KG1 (cell line): ENCODE measurements around the gene KIAA0040.

ENCODE experiments used
- DNase-seq: peaks from one replicate; lab custom pipeline; 2025; lab: John Stamatoyannopoulos, UW

Gene KIAA0040

DNA sequence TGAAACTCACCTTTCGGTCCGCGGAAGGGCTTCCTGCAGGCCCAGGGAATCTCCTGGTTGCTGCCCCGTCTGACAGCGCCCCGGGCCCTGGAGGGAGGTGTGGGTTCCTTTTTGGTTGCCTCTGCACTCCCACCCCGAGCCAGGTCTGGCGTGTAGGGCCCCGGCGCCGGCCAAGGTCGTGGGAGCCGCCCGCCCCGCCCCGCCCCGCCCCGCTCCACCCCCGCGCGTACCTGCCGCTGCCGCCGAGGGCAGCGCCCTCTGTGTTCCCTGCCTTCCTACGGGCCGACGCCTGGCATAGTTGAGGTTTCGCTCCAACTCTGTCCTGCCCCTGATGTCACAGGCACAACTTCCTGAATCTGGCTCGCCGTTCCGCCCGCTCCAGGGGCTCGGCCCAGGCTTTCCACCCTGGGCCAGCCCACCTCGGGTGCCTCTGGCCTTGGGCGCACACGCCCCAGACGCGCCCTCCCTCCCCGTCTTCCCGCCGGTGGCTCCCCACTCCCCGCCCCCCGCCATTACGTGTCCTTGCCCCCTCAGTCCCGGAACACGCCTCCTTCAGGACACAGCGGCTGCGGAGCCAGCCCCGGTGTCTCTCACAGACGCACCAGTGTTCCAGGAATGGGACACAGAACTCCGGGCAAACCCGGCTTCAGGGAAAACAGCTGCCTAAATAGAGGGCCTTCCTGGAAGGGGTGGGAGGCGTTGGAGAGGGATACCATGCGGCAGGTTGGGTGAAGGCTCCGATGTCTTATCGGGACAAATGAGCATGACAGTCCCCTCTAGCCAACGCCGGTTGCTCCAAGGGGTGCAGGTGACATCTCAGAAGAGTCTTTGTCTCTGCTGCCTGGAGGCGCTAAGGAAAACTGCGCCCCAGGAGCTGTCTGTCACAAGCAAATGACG lies at the start of gene KIAA0040:
KIAA0040 (minus strand) TSS at position 147 of the 897 bp plus-strand sequence. CDS start 31,763 bp downstream, outside the sequence.
- no peak for DNase-seq

DNA sequence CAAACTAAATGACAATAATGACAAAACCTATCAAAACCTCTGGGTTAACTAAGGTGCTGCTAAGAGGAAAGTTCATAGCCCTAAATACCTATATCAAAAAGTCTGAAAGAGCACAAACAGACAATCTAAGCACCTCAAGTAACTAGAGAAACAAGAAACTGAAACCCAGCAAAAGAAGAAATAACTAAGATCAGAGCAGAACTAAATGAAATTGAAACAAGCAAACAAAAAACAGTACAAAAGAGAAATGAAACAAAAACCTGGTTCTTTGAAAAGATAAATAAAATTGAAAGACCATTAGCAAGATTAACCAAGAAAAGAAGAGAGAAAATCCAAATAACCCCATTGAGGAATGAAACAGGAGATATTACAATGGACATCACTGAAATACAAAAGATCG lies 44.8 kb upstream of the KIAA0040 start:
- no peak for DNase-seq

DNA sequence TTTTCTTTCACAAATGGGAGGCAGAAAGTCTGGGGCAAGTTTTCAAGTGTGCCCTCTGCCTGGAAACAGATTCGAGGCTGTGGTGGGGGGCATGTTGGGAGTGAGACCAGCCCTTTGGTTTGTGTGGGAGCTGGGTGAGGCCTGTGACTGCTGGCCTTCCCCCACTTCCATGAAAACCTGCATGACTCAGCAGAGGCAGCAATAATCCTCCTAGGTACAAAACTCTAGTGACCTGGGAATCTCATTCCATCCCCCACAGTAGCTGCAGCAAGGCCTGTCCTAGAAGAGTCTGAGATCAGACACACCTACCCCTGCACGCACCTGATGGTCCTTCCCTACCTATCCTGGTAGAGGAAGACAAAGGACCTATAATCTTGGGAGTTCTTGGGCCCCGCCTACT lies 42.1 kb upstream of the KIAA0040 start:
- DNase-seq, result no peak

DNA sequence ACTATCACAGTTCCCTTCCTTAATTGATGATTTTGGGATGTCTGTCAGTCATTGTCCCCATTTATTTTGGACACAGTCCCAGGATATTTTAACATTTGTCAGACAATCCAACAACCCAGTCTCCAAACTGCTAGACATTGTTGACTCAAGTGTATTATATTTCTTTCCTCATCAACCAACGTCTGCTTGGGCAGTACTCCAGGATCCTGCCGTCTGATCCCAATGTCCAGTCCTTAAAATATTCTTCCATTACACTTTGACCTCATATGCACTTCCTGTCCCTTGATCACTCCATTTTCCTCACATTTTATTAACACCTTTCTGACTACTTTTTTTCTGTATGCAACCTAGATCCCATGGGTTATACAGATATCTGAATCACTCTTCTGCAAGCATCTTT lies 39.8 kb upstream of the KIAA0040 start:
- no peak for DNase-seq

DNA sequence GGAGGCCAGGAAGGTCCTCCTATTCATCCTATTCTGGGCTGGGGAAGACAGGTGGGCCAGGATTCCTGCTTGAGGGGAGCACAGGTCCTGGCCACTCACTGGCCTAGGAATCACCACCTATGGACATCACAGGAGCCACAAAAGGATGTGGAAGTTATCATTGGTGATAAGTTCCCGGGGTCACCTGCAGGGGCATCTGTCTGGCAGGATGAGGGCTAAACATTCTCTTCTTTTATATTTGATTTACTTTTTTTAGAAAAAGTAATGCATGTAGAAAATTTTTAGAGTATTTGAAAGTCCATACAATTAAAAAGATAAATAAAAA lies 33.2 kb upstream of the KIAA0040 start:
- DNase-seq, result no peak

DNA sequence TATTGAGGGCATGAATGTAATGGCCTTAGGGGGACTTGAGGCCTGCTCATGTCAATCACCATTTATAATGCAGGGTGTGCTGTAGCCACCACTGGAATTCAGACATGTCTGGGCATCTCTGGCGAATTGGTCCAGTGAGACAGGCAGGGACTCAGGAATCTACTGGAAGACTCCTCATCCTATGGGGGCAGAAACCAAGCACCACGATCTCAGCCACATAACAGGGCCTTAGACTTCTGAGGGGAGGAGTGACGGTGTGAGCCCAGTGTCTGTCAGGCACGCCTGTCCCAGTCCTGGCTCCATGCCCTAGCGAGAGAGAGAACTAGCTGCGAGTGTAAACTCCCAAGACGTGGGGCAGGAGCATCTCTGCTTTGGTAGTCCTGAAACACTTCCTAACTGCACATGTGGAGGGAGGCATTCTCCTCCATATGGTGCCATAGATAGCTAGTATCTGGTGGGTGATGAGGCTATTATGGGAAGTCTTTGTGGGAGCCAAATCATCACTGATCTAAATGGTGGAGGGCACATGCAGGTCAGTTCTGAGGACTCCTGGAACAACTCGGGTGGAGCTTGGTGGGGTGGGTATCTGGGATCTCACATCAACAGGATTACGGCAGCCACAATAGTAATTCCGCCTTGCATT lies 29.8 kb upstream of the KIAA0040 start:
- DNase-seq, result no peak

DNA sequence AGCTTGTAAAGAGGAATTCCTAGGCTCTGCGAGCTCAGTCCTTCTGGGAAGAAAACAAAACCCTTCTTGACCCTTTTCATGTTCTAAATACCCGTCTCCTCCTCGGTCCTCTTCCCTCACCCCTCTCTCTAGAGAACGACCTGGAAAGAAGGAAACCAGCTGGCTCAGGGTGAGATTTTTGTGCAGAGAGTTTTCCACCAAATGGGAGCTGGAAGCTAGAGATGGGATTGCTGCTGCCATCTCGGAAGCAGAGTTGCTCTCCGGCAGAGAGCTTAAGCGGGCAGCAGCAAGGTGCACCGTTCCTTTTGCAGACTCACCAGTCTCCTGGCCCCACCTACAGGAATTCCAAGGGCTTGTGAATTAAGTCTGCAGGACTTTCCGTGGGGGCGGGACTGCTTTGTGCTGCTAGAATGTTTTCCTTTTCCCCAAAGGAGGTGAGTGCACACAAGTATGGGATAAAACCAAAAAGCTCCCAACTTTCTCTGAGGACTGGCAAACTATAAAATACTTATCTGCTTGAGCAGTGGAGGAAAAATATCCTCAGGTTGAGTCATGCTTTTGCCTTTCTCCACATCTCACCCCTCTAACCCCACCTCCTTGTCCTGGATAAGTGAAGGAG lies 29.1 kb upstream of the KIAA0040 start:
- no peak for DNase-seq

DNA sequence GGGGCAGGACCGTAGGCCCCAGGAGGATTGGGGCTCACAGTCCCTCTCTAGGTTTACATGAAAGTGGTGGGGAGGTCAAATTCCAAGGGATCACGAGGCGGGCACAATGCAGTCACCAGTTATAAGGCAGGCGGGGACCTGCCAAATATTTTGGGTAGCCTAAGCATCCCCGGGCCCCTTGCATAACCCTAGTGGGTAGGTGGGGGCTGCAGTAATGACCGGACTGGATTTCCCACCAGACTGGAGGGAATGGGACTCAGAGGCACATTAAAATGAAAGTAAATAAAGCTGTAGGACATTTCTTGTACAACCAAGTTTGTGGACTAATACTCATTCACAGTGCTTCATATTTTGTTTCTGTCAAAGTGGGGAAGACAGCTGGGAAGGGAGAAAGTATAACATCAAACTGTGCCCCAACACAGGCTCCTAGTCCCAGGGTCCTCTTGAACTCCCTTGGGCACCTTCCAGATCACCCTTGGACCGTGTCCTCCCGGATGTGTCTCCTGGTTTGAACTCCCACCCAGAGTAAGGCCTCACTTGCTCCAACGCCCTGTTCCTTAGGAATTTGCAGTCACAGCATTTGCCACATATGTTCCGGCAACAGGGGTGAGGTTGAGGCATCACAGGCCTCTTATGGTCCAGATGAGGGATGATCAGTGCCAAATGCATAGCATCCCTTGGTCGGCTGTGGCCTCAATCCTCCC lies 28.4 kb upstream of the KIAA0040 start:
- no peak for DNase-seq

DNA sequence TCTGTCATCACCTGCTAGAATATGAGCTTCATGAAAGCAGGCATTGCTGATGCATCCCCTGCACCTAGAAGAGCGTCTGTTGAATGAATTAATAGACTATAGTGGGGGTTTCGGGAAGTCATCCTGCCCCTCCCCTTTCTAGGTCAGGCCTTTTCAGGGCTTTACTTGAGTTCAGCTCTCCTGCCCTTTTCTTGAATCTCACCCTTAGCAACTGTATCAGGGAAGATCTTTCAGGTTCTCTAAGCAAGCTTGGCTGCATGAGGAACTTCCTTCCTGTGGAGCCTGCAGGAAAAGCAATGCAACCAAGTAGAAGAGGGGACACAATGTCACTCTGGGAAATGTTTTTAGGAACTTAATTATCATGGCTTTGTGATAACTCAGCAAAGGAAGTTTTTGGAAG lies 27.2 kb upstream of the KIAA0040 start:
- DNase-seq, result no peak

DNA sequence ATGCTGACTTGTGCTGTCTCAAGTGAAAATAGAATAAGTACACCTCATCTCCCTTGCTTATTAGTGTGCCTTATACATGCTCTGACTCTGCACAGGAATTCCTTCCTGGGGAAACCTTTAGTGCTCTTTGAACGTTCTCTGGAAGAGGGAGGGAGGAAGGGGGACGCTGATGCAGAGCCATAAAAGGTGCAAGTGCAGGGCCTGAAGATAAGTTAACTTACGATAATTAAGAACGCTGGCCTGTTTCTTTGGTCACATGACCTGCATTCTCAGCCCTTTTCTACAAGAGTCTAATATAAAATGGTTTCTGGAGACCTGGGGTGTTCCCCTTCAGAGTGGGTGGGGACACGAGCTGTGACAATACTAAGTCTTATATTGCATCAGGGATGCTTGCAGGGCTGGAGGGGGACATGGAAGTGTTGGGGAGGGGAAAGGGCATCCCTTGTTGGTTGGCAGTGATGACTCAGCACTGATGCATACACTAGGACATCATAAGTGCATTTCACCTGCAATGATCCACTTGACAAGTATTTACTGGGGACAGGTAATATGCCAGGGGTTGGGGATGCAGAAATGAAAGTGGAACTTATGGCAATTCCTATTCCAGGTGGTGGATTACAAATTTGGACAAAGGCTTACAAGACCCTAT lies 26.3 kb upstream of the KIAA0040 start:
- DNase-seq, result no peak

DNA sequence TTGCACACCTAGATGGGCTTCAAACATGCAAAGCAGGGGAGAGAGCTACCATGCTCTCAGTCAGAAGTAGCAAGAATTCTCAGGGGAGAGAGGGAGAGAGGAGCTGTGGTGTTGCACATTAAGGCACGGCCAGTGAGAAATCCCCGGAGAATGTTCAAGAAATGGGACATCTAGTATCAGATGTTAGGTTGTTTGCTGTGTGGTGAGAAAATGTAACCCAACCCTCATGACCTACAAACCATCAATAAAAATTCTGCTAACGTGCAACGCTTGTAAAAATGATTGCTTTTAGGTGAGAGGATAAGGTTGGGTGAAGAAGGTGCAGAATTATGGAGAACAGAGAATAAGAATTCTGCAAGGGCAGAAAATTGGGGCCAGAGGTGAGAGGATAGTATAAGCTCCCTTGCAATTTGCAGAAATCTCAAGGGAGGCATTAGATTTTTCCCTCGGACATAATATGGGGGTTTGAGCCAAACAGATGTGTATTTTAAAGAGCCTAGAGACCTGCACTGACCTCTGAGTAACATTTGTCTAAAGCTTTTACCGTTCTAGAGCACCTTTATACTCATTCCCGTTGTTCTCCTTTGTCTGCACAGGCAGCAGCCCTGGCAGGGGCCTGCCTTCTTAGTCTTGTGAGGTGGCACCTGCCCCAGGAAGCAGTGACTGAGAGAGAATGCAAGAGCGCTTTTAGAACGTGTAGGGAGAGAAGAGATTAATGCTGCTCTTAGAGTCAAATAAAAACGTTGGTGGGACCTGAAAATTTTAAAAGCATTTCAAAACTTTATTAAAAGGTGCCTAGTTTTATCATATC lies 25.4 kb upstream of the KIAA0040 start:
- no peak for DNase-seq

DNA sequence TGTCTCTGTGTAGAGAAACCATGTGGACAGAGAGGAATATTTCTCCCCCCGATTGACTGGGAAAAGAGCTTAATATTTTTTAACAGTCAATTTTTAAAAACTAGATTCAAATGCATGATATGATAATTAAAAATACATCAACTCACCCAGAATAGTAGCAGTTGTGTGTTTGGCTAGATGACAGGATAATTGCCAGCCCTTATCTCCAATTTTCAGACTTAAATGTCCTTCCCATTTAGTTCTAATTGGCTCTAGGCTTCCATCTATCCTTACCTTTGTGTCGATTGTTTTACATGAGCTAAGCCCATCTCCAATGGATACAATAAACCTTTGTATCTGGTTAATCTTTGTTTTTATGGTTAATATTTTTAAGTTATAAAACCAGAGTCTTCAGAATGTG lies 23.9 kb upstream of the KIAA0040 start:
- no peak for DNase-seq

DNA sequence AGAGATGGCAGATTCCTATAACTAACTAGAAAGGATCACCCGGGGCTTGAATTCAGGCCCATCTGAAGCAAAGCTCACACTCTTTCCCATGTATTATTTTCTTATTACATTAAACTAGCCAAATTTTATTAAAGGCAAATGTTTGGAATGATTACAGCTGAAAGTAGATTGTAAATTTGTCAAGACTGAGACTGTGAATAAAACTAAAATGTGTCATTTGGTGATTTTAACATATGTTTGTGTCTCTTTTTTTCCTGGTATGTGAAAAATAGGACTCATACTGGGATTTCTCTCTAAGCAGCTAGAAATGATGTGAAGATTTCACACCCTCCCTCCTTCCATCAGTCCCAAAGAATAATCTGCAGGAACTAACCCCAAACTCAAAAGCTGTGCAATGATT lies 19.1 kb upstream of the KIAA0040 start:
- DNase-seq, result no peak

DNA sequence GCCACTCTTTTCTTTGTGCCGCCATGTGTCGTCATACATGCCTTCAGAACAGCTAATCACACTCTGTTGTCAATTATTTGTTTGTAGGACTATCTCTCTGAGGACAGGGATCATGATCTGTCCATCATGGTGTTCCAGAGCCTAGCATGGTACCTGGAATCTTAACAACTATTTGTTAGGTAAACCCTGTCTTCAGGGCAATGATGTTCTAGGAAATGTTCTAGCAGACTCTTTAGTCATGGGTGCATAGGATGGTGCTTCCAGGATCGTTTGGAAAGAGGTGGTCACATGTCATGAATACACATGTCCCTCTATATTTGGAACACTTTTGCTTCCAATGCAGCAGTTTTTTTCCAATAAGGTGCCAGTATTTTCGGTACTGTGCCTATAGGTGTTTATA lies 18.2 kb upstream of the KIAA0040 start:
- DNase-seq, result no peak

DNA sequence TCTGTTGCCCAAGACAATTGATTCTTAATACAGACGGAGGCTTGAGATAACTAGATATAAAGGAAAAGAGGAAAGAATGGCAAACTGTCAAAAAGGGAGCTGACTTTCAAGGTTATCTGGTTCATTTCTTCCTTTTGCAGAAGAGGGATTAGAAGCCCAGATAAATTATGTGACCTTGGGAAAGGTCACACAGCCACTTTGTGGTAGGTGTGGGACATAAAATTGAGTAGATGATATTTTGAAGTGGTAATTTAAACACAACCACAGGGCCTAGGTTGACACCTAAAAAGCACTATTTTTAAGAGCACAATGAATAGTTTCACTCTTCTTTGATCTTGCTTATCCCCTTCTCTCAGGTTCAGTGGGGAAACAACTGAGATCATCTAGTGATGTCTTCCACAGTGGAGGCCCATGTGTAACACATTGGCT lies 16.9 kb upstream of the KIAA0040 start:
- no peak for DNase-seq

DNA sequence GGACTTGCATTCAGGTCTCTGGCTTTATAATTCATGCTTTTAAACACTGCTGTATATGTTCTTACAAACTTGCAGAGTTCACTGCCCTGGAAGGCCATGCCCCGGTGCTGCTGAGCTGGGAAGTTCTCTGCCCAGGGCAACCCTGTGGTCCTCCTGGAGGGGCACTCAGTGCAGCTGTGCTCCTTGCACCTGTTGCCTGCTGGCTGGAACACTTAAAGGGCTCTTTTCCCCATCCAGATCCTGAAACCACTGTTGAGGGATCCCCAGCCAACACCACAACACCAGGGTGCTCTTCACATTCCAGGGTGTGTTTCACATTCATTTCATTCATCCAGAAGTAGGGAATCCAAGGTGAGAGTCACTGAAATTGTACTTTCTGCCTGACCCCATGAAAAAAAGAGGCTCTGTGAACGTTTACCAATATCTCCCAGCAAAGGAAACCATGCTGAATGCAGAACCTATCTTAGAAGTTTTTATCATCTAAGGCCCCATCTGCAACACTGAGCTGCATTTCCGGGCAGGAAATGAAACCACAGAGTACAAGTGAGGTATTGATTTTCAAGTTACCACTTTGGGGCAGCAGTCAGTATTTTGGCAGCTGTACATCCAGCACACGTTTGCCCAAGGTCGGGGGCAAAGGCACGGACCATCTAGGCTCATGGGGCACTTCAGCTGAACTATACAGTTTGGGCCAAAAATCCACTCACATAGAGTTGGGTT lies 16.4 kb upstream of the KIAA0040 start:
- DNase-seq, result peak; percentile 54

DNA sequence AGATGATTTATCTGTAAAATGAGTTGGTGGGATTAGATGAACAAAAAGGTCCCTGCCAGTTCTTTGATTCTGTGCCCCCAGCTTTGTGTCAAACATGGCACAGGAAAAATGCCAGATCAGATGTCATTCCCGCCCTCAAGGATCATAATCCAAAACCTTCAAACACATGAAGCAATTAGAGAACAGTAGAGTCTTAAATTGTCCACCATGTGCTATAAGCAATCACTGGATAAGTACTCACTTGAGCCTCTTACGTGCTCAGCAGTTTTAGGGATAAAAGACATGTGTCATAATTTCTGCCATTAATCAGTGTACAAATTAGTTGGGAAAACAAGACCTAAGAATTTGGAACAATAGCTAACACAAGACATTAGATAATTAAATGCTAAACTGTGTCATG lies 15.4 kb upstream of the KIAA0040 start:
- DNase-seq, result no peak

DNA sequence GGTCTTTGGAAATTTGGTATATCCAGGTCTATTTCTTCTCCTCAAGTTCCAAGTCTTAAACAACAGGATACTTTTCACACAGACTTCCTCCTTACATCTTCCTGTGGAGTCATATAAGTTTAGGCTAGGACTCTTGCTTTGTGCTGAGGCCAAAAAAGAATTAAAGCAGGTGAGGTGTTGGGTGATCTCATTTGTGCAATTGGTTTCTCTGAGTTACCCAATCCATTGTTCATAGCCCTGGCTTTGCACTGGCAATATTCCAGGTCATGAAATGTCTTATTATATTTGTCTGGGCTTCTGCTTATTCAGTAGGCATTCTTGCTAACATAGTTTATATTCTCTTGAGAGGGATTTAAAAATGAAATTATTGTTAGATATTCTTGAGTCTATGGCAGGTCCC lies 14.1 kb upstream of the KIAA0040 start:
- no peak for DNase-seq

DNA sequence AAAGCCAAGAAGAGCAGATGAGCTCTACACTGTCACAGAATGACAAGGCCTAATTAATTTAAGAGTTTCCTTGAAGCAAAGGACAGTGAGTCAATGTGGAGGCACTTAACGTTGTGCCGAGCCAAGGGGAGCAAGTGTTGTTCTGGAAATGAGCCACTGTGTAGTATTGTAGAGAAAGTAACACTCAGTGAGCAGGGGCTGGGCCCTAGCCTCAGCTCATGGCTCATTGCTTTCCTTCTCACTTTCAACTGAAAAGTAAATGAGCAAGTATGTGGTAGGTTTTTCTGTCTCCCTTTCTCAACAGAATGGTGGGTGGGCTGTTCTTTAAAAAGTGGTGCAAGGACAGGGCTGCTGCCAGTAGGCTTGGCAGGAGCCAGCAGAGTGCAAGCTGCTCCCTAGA lies 11.8 kb upstream of the KIAA0040 start:
- DNase-seq, result no peak

DNA sequence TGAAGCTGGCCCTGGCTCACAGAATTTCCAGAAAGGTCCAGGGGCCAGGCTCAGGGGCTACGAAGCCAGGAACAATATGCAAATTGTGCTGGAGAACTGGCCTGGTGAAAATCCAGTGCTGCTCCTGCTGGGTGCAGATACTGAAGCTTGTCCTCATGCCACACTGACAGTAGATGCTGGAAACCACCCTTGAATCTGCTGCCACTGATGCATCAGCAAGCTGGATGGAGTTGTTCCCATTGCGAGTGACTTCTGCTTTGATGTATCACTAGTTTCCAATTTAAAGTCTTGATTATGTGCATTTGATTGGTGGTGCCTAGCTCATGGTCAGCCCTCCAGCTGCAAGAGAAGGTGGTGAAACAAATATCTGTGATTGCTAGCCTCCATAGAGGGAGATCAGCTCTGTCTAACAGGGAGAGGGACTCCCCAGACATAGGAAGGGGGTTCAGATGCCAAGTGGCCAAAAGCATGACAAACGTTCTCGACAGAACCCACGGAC lies 11.0 kb upstream of the KIAA0040 start:
- no peak for DNase-seq
